Measurements from ENCODE around the gene ATP13A5.

Gene ATP13A5

DNA sequence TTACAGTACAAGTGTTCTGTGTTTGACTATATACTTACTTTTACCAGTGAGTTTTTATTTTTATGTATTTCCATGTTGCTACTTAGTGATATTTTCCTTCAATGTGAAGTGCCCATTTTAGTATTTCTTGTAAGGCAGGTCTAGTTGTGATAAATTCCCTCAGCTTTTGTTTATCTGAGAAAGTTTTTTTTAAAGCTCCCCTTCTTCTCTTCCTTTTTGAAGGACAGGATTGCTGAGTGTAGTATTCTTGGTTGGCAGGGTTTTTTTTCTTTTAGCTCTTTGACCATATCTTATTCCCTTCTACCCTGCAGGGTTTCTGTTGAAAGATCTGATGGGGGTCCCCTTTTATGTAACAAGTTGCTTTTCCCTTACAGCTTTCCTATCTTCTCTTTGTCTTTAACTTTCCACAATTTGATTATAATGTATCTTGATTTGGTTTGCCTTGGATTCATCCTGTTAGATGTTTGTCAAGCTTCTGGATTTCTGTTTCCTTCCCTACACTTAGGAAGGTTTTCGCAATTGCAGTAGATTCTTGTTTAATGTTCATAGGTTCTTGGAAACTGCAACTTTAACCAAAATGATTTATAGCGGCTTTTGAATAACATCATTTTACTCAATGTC, 129.6 kb downstream of the ATP13A5 start:
- H3K4me3 Mint-ChIP-seq = no peak overlapping the region
- H3K9me3 Mint-ChIP-seq = peaks cover 31% of the 10 kb centered on the region
- H3K36me3 Mint-ChIP-seq = peaks cover 5% of the 10 kb centered on the region
- H3K27ac Mint-ChIP-seq = no peak overlapping the region
- H3K4me1 Mint-ChIP-seq = no peaks in the 10 kb centered on the region
- peaks cover 1% of the 10 kb centered on the region for H3K27me3 Mint-ChIP-seq

- Mint-ChIP-seq H3K4me1 (no peaks in the 10 kb centered on the region), H3K36me3 (no peaks in the 10 kb centered on the region), H3K27ac (no peak overlapping the region), H3K27me3 (peaks cover 29% of the 10 kb centered on the region), H3K9me3 (peaks cover 9% of the 10 kb centered on the region), H3K4me3 (no peak overlapping the region)
These were observed 135.0 kb downstream of the ATP13A5 start for GRCh38 chr3:193243571-193243970.

DNA sequence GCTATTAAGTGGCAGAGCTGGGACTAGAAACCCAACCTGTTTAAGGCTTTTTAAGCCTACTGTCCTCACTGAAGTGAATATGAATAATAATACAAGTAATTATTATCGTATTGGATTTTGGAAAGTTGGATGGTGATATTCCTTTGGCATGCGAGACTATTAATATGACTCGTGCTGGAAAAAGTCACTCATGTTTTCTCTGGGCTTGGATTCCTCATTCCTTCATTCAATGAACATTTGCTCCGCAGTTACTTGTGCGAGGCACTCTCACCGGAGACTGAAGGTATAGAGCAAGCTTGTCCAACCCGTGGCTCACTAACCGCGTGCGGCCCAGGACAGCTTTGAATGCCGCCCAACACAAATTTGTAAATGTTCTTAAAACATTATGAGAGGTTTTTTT, 136.8 kb downstream of the ATP13A5 start:
- Mint-ChIP-seq H3K4me3 (no peak overlapping the region), H3K27me3 (peaks cover 32% of the 10 kb centered on the region), H3K27ac (no peak overlapping the region)

GRCh38 chr3:193240850-193241706, 137.5 kb downstream of the ATP13A5 start, which contains the start of gene PLAAT1:
Gene PLAAT1 (plus strand): TSS chr3:193241222. CDS start chr3:193255651, 14,429 bp downstream.
- Mint-ChIP-seq H3K4me1 (no peaks in the 10 kb centered on the region), H3K27me3 (peaks cover 32% of the 10 kb centered on the region), H3K36me3 (no peaks in the 10 kb centered on the region), H3K9me3 (peaks cover 4% of the 10 kb centered on the region), H3K4me3 (peak within 1 kb of the TSS; percentile 26), H3K27ac (no peak within 1 kb of the TSS)

More for the DNA sequence above, 136.8 kb downstream of the ATP13A5 start:
- H3K36me3 Mint-ChIP-seq = no peaks in the 10 kb centered on the region
- peaks cover 4% of the 10 kb centered on the region for H3K9me3 Mint-ChIP-seq
- H3K4me1 Mint-ChIP-seq = no peaks in the 10 kb centered on the region

DNA sequence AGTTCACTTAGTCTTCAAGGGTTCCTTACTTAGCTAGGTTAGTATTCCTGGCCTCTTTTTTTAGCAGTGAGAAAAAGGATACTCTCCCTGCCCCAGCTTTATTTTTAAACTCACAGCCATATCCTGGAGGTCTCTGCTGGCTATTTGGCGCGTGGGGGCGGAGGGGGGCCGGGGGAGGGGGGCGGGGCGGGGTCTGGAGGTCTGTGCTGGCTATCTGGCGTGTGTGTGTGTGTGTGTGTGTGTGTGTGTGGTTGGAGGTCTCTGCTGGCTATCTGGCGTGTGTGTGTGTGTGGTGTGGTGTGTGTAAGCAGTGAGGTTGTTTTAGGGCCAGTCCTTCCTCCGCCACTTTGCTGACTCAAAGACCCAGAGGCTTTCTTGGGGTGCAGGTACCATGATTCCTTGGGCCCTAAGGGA, 138.1 kb downstream of the ATP13A5 start:
- peak overlapping the region; percentile 26 for H3K4me3 Mint-ChIP-seq
- H3K27ac Mint-ChIP-seq = no peak overlapping the region
- H3K4me1 Mint-ChIP-seq = no peaks in the 10 kb centered on the region
- H3K27me3 Mint-ChIP-seq = peaks cover 32% of the 10 kb centered on the region
- no peaks in the 10 kb centered on the region for H3K36me3 Mint-ChIP-seq
- peaks cover 4% of the 10 kb centered on the region for H3K9me3 Mint-ChIP-seq

GRCh38 chr3:193237030-193237429, 141.5 kb downstream of the ATP13A5 start:
- Mint-ChIP-seq H3K9me3 (no peaks in the 10 kb centered on the region), H3K27ac (no peak overlapping the region), H3K4me3 (no peak overlapping the region), H3K4me1 (no peaks in the 10 kb centered on the region), H3K36me3 (no peaks in the 10 kb centered on the region), H3K27me3 (peaks cover 17% of the 10 kb centered on the region)

DNA sequence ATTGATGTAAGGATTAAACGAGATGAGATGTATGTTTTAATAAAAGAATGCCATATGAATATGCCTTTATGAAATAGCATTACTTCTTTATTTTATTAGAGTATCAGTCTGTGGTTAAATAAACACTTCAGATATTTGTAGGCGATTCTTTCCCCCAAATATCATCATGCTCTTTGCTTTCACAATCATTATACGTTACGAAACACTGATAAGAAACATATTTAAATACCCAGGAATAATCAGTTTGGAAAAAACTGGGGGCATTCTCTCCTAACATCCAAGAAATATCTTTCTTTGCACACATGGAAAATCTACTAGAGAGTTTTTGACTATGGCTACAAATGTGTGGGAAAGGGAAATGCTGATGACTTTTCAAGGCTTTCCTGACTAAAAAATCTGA, 142.0 kb downstream of the ATP13A5 start:
- H3K36me3 Mint-ChIP-seq = no peaks in the 10 kb centered on the region
- H3K27ac Mint-ChIP-seq = no peak overlapping the region
- H3K4me3 Mint-ChIP-seq = no peak overlapping the region
- H3K4me1 Mint-ChIP-seq = no peaks in the 10 kb centered on the region
- H3K9me3 Mint-ChIP-seq = no peaks in the 10 kb centered on the region
- H3K27me3 Mint-ChIP-seq = peaks cover 13% of the 10 kb centered on the region

DNA sequence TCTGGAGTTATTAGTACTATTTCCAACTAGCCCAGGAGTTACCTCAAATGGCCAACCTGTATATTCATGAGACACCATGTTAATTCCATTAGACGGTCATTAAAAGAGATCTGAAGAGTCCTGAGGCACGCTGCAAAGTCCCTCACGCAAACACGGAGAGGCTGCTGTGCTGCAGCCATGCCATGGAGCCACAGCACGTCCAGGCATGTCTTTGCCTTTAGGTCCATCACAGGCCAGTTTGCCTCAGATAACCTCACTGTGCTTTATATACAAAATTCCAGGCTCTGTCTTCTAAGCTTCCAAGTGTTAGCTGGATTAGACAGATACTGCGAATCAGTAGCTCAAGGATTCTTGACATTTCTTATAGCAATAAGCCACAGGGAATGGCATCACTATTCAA, 147.4 kb downstream of the ATP13A5 start:
- Mint-ChIP-seq H3K4me1 (no peaks in the 10 kb centered on the region), H3K36me3 (no peaks in the 10 kb centered on the region), H3K9me3 (no peaks in the 10 kb centered on the region), H3K4me3 (no peak overlapping the region), H3K27me3 (peaks cover 7% of the 10 kb centered on the region), H3K27ac (no peak overlapping the region)

DNA sequence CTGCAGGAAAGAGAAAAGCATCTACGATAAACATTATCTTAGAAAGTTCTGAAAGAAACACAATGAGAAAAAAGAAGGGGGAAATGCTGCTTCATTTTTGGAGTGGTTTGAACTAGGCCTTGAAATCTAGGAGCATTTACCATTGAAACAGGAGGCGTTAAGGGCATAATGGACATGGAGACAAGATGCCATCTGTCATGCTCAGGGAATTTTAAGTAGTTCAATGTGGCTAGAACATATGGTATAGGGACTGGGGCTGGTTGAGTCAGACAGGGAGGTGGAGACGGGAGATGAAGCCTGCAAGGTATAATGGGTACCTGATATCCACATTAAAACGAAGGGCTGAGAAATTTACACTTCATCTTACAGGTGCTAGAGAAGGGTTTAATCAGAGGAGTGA, 147.9 kb downstream of the ATP13A5 start:
- no peaks in the 10 kb centered on the region for H3K9me3 Mint-ChIP-seq
- peaks cover 12% of the 10 kb centered on the region for H3K27me3 Mint-ChIP-seq
- H3K4me1 Mint-ChIP-seq = no peaks in the 10 kb centered on the region
- no peak overlapping the region for H3K4me3 Mint-ChIP-seq
- H3K36me3 Mint-ChIP-seq = no peaks in the 10 kb centered on the region
- no peak overlapping the region for H3K27ac Mint-ChIP-seq

GRCh38 chr3:193229851-193230420, 148.6 kb downstream of the ATP13A5 start:
- Mint-ChIP-seq H3K4me3 (no peak overlapping the region), H3K4me1 (no peaks in the 10 kb centered on the region), H3K27me3 (peaks cover 13% of the 10 kb centered on the region), H3K36me3 (no peaks in the 10 kb centered on the region), H3K9me3 (no peaks in the 10 kb centered on the region), H3K27ac (no peak overlapping the region)

DNA sequence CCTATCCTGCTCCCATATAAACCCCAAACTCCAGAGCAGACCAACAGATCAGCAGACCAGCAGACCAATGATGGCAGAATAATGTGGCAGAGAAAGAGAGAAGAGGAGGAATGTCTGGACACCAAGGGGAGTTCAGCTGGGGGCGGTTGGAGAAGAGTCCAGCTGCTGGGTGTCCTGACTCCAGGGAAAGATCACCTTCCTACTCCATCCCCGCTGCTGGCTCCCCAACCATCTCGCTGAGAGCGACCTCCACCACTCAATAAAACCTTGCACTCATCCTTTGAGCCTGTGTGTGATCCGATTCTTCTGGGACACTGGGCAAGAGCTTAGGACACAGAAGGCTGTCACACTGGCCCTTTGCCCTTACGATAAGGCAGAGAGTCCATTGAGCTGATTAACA, 150.3 kb downstream of the ATP13A5 start:
- Mint-ChIP-seq H3K9me3 (peaks cover 5% of the 10 kb centered on the region), H3K36me3 (no peaks in the 10 kb centered on the region), H3K27ac (peak overlapping the region; percentile 23), H3K27me3 (peaks cover 16% of the 10 kb centered on the region), H3K4me1 (no peaks in the 10 kb centered on the region), H3K4me3 (no peak overlapping the region)

GRCh38 chr3:193225302-193226125, 153.0 kb downstream of the ATP13A5 start:
- Mint-ChIP-seq H3K27ac (no peak overlapping the region), H3K9me3 (peaks cover 5% of the 10 kb centered on the region), H3K4me3 (no peak overlapping the region), H3K4me1 (no peaks in the 10 kb centered on the region), H3K36me3 (no peaks in the 10 kb centered on the region), H3K27me3 (peaks cover 19% of the 10 kb centered on the region)

All from activated naive CD4-positive, alpha-beta T cell treated with anti-CD3 and anti-CD28 coated beads, Interleukin-2, amount 50 U/mL, for 24 hours (primary cell).